CD4-positive, alpha-beta T cell treated with Interferon alpha-2 for 1 hour (primary cell): ENCODE data around the gene CAMTA1.

Experiments used
- DNase-seq, 2 donors: peaks; one replicate each; pipeline ENCODE4 v3.0.0-alpha.2; 2020 to 2022

The CAMTA1 gene

DNA sequence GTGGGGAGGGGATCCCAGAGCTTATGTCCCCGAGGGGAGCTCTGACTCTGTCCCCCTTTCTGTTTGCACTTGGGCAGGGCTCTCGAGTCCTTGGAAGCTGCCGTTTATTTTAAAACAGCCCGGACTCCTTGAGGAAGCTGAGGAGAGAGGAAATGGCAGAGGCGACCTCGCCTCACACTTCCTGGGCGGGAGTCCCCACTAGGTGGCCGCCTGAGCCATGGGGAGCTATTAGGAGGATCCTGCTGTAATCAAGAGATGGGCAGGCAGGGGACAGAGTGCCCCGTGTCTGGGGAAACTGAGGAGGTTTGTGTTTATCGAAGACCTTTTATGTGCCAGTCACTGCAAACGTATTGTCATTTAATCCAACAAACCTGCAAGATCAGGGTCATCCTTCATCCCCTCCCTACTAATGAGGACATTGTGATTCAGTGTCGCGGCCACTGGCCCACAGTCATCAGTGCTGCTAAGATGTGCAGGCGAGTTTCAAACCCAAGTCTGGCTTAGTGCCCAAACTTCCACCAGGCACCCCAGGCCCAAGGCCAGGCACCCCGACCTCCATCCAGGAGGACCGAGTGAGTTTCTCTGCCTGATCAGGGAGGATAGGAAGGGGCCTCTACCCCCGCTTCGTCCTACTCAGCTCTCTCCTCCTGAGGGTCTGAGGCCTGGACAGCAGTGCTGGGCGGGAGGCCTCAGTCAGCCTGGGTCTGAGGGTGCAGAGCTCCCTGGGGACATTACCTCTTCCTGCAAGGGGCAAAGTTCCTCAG lies 669.0 kb downstream of the CAMTA1 start:
- DNase-seq, result no peak

DNA sequence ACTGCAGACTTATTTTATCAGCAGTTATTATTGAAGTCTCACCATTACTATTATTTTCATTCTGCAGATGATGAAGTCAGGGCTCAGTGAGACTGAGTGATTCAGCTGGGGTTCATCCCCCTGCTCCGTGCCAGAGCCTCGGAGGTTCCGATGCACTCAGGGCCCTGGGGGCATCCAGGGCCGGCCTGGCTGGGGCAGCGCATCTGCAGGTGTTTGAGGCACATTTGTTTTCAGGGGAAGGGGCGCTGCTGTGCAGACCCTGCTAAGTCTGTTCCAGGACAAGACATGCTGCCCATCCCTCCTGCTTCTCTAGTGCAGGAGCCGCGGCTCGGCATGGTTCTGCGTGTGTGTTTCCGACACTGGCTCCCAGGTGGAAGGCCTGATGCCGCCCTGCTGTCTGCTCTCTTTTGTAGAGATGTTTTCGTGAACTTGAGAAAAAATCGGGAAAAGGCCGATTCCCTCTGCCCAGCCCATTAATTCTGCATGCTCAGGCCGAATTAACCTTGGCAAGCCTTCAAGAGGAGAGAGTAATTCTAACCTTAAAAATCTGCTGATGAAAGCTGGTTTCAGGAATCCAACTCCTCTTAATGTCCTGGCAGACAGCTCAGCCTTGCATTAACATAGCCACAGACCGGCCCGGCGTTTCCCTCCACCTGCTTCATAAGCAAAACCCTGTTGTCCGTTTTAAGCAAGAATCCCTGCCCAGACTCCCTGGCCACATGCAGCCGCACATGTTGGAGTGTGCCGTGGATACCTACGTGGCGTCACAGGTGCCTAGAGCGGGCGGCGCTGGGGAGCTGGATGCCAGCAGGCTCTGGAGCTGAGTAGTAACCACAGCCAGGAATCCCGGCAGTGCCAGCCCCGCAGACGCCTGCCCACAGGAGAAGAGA lies 669.9 kb downstream of the CAMTA1 start:
- no peak for DNase-seq

DNA sequence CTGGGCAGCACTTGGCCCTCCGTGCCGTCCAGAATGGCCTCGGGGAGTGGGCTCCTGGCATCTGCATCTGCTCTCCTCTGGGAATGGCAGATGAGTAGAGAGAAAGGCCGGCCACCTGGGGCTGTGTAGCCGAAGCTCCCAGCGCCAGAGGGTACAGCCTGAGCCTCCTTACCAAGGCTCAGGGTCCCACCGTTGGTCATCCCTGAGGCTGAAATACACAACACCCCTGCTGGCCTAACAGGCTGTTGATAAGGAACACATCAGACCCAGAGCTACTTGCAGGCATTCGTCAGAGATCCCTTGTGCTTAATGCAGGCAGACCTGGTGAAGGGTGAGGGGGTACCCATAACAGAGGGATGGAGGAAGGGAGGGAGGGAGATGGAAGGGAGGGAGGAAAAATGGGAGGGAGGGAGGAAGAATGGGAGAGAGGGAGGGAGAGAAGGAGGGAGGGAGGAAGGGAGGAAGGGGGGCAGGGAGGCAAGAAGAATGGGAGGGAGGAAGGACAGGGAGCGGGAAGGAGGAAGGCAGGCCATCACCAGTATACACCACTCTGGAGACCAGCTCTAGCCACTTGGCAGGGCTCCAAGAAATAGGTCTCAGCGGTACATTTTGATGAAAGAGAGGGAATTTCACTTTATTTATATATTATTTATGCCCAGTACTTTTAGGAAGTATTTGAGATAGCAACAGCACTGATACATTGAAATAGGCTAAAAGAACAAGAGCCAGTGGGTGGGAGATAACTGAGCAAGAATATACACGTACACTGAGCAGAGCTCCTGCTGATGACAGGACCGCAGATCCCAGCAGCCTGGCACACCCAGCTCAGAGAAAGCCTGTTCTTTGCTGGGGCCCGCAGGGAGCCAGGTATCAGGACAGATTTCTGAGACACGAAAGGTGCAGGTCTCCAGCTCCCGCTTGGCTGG lies 670.8 kb downstream of the CAMTA1 start:
- no peak for DNase-seq

DNA sequence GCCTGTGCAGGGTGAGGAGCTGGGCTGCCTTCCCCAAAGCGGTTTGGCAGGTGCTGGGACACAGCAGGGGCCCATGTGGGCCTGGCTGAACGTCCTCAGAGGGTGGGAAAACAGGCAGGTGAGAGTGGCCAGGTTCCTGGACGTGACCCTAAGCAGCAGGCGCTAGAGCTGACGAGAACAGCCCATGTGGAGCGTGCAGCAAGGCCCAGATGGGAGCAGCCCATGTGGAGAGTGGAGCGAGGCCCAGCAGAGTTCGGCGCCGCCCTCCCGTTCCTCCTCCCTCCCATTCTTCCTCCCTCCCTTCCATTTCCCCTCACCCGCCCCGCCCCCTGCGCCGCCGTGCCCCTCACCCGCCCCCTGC lies 671.4 kb downstream of the CAMTA1 start:
- no peak for DNase-seq

DNA sequence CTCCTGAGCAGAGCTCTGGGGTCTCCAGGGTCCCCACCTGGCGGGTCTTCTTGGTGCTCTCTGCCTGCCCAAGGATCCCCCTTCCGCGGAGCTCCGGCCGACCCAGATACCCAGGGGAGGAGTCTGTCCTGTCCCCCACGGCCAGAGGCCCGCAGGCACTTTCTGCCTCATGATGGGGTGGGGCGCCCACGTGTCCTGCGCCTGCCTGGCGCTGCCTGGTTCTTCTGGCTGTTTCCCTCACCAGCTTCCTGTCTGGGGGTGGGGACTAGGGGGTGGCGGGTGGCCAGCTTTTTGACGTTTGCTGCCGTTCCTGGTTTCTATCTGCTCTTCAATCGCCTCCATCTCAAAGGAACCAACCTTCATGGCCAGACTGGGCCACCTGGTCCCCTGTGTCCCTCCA lies 672.6 kb downstream of the CAMTA1 start:
- DNase-seq, result no peak

DNA sequence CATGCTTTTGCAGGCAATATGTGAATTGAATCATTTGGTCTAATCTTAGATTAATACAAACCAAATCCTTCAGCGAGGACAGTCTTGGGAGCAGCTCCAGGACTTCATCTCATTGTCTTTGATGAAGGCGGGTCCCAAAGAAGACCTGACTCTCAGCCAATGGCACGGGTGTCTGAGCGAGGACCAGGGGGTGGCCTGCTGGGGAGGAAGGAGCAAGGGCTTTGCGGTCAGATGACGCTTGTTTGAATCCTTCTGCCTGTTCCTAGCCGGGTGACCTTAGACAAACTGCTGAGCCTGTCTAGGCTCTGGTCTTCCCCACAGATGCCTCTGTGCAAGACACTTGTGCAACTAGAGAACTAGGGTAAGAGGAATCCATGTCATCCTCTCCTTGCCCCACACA lies 673.7 kb downstream of the CAMTA1 start:
- DNase-seq, result no peak

DNA sequence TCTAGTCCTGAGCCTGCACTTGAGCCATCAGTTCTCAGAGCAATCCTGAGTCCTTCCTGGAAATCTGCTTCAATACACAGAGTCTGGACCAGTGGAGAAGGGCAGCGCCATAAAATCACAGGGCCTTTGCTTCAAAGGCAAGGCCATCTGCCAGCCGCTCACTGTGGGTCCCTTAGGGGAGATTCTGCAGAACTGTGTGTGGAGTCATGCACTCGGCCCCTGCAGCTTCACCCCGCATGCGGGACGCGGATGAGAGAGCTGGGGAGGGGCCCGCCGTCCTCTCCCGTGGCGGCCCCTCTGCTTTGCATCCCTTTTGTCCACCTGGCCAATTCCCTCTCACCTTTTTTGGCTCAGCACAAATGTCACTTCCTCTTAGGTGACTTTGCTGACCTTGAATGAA lies 674.7 kb downstream of the CAMTA1 start:
- DNase-seq, result no peak

DNA sequence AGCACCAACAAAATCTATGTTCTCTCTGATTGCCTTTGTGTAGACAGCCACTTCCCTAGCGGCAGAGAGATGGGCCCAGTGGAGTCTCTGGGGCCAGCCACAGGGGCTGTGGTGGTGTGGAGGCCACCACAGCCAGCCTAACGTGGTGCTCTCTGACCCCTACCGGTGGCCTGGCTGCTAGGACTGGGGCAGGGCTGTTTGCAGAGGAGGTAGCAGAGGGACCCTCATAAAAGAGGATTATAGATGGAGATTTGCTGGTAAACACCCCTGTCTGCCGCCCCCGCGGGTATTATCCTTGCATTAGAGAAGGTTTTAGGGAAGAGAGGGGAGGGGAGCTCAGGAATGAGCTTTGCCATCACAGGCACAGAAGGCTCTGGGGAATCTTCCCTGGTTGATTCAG lies 675.6 kb downstream of the CAMTA1 start:
- DNase-seq, result no peak

DNA sequence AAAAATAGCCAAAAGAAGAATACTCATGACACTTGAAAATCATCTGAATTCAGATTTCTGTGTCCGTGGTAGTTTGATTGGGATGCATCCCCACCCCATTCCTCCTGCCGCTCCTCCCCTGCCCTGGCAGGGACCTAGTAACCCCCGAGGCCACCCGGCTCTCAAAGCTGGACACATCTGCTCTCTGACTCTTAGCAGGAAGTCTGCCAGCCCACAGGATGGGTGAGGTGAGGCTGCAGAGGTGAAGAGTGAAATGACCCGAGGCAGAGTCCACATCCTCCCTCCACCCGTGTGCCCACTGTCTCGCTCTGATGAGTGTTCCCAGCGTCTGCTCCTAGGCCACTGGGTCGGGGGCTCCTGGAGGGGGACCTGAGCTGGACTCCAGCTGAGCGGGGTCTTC lies 677.4 kb downstream of the CAMTA1 start:
- no peak for DNase-seq

DNA sequence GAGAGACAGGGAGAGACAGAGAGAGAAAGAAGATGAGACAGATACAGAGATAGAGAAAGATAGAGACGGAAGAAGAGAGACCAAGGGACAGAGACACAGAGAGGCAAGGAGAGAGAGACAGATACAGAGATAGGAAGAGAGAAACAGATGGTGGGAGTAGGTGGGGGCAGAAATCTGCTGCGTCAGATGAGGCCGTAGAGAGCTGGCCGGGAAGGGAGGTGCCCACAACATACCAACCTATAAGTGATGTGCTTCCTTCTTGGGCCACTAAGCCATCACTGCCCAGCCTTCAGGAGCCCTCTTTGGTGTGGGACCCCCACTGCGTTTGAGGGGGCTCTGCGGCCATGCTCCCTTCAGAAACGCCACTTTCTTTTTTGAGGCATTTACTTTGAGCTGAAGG lies 678.3 kb downstream of the CAMTA1 start:
- no peak for DNase-seq

DNA sequence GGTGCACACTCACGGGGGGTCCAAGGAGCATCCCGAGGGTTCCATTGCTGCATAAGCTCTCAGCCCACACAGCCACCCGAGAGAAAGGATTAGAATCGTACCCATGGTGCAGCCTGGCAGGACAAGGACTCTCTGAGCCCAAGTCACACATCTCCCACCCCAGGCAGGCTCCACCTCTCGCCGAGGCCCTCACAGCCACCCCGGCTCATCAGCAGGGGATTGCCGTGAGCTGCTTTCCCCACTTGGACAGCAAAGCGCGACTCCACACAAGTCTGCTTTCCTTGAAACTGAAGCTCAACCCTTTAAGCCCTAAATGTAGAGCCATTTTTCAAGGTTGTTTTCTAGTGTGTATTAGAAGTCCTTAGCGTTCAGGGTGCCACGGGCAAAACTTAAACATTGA lies 679.5 kb downstream of the CAMTA1 start:
- no peak for DNase-seq

DNA sequence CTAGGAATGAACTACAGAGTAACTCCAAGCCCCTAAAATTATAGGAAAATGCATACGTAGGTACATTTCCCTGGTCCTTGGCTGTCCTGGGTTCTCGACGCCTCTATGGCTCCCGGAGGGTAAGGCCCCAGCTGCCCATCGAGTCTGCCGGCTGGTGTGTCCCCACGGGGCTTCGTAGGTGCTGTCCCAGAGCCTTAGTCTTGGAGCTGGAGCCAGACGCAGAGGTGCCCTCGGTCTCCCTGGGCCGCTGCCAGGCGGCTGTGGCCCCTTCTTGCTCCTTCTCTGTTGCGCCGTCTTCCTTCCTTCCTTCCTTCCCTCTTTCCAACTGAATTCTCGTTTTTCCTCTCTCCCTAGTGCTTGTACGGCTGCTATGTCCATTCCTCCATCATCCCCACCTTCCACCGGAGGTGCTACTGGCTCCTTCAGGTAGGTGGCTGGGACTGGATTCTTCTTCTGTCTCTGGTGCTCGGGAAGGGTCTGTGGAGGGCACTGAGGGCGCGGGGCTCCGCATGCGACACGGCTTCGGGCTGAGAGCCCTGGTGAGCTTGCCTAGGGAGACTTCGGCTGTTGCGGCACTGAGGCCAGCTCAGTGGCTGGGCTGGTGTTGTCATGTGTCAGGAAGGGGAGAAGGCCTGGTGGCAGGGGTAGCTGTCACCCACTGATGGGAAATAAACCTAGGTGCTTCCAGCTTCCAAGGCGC lies 682.4 kb downstream of the CAMTA1 start:
- DNase-seq, result no peak

DNA sequence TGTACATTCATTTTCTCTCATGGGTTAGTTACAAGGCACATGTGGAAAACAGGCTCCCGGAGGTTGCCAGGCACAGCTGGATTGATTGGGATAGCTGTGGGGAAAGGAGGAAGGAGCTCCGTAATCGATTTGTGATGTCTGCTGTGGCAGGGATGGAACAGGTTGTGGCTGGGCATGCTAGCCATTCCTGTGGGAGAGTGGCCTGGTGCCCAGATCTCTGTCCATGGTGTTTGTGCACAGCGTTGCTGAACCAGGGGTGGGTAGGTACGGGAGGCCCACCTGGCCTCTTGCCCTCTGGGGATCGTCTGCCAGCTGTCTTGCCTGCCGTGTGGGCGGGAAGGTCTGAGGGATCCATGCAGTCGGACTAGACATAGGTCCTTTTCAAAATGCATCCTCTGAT lies 683.0 kb downstream of the CAMTA1 start:
- DNase-seq, result no peak

DNA sequence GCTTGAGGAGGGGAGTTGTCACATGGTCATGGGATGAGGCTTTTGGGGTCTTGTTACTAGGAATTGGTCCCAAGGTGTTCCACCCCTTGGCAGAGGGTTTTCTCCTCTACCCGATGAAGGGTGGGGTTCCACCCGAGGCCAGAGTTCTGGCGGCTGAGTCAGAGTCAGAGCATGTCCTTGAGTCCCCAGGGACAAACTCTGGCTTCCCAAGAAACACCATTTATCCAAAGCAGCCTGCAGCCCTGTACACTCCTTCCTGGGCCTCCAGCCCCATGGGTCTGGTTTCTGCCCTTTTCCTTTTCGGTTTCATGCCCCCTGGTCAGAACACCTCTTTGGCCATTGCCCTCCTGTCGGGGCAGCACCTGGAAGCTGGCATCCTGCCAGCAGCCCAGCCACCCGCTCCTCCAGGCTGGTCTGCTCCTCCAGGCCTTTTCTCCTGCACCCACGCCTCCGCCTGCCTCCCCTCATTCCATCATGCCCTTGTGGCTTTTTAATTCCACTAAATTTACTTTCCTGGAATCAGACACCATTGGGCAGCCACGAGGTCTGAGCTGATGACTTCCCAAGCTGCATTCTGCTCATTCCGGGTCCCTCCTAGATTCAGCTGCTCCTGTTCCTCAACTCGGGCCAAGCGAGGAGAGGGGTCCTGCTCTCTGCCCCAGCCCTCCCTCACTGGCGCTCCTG lies 684.1 kb downstream of the CAMTA1 start:
- no peak for DNase-seq

DNA sequence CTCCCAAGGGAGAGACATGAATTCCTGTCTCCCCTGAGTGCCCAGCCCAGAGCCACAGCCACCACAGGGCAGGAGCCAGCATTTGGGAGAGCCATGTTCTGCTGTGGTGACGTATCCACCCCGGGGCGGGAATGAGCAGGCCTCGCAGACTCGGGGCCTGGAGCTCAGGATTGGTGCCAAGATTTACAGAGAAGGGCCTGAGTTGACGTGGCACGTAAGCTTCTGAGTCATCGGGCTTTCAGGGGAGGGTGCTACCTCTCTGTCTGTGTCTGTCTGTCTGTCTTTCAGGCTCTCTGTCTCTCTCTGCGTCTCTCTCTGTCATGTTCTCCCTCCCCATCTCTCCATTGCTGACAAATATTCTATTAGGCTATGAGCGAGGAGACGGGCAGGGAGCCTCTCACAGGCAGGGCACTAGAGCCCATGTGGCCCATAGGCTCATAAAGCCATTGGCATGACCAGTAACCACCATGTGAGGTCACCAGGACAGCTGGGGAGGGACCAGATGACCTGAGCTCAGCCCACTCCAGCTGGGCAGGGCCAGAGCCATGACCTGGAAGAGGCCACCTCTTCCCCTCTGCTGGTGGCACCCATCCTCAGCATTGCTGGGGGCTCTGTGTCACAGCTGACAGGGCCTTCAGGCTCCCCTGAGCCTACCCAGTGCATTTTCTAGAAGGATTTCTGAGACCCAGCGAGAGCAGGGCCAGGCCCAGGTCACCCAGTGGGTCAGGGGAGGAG lies 685.8 kb downstream of the CAMTA1 start:
- no peak for DNase-seq

DNA sequence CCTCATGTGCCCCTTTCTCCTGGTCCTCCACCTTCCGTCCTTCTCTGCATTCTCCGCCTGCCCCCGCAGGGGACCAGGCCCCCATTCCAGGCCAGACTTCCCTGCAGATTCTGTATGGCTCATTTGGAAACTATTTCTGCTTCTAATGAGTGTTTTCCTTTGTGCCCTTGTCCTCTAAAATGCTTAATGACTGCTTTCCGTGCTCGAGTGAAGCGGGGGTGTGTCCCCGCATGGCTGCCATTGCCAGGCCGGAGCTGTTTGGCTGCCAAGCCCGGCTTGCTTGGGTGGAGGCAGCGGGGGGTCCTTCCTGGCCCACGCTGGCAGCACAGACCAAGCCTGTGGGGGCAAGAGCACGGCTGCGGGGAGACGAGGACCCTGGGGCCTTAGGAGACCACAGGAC lies 686.6 kb downstream of the CAMTA1 start:
- no peak for DNase-seq

DNA sequence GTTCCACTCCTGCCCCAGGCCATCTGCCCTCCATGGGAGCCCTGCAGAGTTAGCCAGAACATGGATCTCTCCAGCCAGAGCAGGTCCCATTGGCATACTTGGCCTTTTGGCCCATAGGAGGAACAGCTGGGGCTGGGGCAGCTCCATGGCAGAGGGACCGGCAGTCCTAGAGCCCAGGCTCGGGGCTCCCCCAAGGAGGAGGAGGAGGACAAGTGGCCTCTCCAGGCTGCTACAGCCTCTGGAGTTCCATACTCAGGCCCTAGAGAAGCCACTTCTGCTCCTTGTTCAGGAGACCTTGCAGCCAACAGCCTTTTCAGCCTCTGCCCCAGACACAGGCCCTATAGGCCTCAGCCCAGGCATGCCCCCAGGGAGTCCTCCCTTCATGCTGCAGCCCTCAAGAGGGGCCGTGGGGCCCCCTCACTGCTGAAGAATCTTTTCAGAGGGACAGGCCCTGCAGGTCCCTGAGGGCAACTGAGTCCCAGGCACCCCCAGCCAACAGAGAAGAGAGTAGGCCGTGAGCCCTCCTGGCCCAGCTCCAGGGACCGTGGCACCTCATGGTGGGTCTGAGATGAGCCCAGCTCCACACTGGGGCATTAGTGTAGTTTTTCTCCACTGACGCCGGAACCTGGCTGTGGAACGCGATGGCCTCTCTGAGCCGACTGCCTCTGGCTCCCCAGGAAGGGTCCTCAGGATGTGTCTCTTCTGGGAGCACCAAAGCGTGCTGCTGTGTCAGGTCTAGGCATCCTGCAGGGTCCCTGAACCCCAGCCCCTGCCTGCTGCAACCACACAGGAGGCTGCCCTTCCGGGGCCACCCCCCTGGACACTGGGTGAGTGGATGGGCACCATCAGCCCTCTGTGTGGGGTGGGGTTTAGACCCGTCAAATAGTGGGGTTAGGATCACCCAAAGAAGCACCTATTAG lies 688.2 kb downstream of the CAMTA1 start:
- no peak for DNase-seq

DNA sequence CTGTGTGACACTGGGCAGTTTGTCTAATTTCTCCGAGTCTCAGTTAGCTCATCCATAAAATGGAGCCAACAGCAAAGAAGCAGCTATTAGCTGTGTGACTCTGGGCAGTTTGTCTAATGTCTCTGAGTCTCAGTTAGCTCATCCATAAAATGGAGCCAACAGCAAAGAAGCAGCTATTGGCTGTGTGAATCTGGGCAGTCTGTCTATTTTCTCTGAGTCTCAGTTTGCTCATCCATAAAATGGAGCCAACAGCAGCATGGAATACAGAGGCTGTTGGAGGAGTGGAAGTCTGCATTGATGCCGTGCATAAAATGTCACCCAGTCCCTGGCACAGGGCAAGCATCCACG lies 688.9 kb downstream of the CAMTA1 start:
- DNase-seq, result no peak

DNA sequence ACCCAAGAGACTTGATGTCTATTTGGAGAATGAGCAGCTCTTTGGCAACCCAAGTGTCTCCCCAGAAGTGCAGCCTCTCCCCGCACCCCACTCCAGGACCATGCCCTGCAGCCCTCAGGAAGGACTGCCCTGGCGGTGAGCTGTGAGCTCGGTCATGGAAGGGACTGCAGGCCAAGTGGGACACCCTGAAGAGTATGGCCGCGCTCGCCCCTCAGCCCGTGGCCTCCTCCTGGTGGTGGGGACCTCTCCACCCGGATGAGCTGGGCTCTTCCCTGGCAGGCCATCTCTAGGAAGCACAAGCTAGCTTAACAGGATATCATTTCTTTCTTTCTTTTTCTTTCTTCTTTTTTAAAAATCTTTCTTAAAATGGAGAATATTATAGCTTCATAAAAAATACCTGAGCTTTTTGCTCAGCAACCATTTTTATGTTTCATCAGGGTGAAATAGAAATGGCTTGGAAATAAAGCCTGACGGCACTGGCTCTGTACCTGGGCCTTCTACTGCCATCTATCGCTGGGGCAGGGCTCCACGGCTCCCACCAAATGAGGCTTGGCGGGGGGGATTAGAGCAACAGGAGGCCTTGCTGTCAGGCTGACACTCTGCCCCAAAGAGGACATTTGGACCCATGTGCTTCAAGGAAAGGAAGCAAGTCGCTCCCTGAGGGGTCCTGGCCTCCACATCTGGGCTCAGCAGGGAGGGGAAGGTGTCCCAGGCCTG lies 689.7 kb downstream of the CAMTA1 start:
- DNase-seq, result no peak

DNA sequence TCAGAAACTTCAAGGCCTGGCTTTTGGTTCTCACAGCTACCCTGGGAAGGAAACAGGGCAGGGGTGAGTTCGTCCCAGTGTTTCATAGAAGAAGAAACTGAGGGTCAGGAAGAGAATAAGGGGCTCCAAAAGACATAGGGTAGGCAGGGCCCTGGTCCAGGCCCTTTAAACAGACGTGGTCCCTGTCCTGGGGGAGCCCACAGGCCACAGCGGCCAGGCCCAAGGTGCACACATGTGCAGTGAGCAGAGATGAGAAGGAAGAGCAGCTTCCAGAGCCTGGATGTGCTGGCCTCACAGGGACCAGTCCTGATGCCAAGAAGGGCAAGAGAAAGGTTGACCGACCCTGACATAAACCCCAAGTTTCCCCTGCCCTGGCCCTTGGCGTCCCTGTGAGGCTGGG lies 690.4 kb downstream of the CAMTA1 start:
- no peak for DNase-seq
